Hepatocyte (in vitro differentiated cells): ENCODE results near the gene ZMYND12. TPM values are rescaled to one million over a fixed set of nuclear protein-coding genes. Genes with fewer than 3 reads are reported as not detected.

Experiments
- DNase-seq: peaks from one replicate; pipeline ENCODE4 v3.0.0-alpha.2; 2016; ENCODE audit warnings: low spot score
- H2AFZ ChIP-seq: fragments of 200-600 bp; sonication (generic); 2 replicates; pipeline ENCODE4 v1.6.0; 2016; ENCODE audit warnings: antibody characterized with exemption, mild to moderate bottlenecking
- H3K27ac ChIP-seq: fragments of 200-600 bp; sonication (generic); 2 replicates; pipeline ENCODE4 v1.5.1; 2016; ENCODE audit warnings: mild to moderate bottlenecking
- H3K27me3 ChIP-seq: fragments of 200-600 bp; sonication (generic); 2 replicates; pipeline ENCODE4 v1.6.1; 2016
- H3K36me3 ChIP-seq: fragments of 200-600 bp; sonication (generic); replicated peaks from 2 replicates; pipeline ENCODE4 v1.5.1; 2016; ENCODE audit warnings: low read depth; ENCODE audit not compliant: insufficient read depth
- H3K4me1 ChIP-seq: fragments of 200-600 bp; sonication (generic); 2 replicates; pipeline ENCODE4 v1.5.1; 2016; ENCODE audit warnings: mild to moderate bottlenecking, moderate library complexity; ENCODE audit not compliant: insufficient read depth
- H3K4me2 ChIP-seq: fragments of 200-600 bp; sonication (generic); 2 replicates; pipeline ENCODE4 v1.6.0; 2016
- H3K4me3 ChIP-seq: fragments of 200-600 bp; sonication (generic); 2 replicates; pipeline ENCODE4 v1.5.1; 2016; ENCODE audit warnings: mild to moderate bottlenecking
- H3K79me2 ChIP-seq: fragments of 200-600 bp; sonication (generic); 2 replicates; pipeline ENCODE4 v1.6.0; 2017; ENCODE audit warnings: mild to moderate bottlenecking
- H3K9me2 ChIP-seq: fragments of 200-600 bp; sonication (generic); replicated peaks from 2 replicates; pipeline ENCODE4 v1.6.0; 2017; ENCODE audit warnings: mild to moderate bottlenecking; ENCODE audit not compliant: insufficient read depth
- H3K9me3 ChIP-seq: fragments of 200-600 bp; sonication (generic); 2 replicates; pipeline ENCODE4 v1.5.1; 2016; ENCODE audit warnings: low read depth, mild to moderate bottlenecking
- H4K20me1 ChIP-seq: fragments of 200-600 bp; sonication (generic); 2 replicates; pipeline ENCODE4 v1.6.0; 2016; ENCODE audit warnings: mild to moderate bottlenecking; ENCODE audit not compliant: insufficient read depth, poor library complexity, severe bottlenecking
- EZH2 ChIP-seq: fragments of 200-600 bp; sonication (generic); IDR thresholded peaks from 2 replicates; pipeline ENCODE4 v1.6.1; 2016; ENCODE audit warnings: antibody characterized with exemption, mild to moderate bottlenecking, borderline replicate concordance
- EZH2phosphoT487 ChIP-seq: fragments of 200-600 bp; sonication (generic); IDR thresholded peaks from one replicate; pipeline ENCODE4 v1.6.1; 2018; ENCODE audit warnings: antibody characterized with exemption, mild to moderate bottlenecking, low read depth, moderate library complexity; ENCODE audit not compliant: unreplicated experiment, severe bottlenecking
- WGBS: methylation state at CpG from one replicate; pipeline ENCODE4 v1.1.6; 2016; ENCODE audit warnings: low lambda C conversion rate; ENCODE audit errors: missing lambda C conversion rate; 5-methylcytosine and 5-hydroxymethylcytosine counted together
- polyA plus RNA-seq: library from polyadenylated mRNA; unstranded; fragments of >200 nt; fragmentation: Nextera tagmentation; extraction: Ambion mirVana; gene quantifications from 2 replicates; pipeline ENCODE4 v1.2.1, GENCODE V29; 2016
- total RNA-seq: library from RNA; depleted of rRNA; stranded (reverse); fragments of >200 nt; gene quantifications from 2 replicates; pipeline ENCODE4 v1.2.3, GENCODE V29; 2014
- TF ChIP-seq, protein P1 (sequence below): fragments of 200-600 bp; sonication (generic); IDR thresholded peaks from 2 replicates; pipeline ENCODE4 v1.5.1; 2016; ENCODE audit warnings: antibody characterized with exemption, mild to moderate bottlenecking; ENCODE audit not compliant: poor library complexity

ZMYND12 gene
- total and polyA plus RNA-seq, 2 experiments from 2014 or later = 0.57 to 0.87 TPM

DNA sequence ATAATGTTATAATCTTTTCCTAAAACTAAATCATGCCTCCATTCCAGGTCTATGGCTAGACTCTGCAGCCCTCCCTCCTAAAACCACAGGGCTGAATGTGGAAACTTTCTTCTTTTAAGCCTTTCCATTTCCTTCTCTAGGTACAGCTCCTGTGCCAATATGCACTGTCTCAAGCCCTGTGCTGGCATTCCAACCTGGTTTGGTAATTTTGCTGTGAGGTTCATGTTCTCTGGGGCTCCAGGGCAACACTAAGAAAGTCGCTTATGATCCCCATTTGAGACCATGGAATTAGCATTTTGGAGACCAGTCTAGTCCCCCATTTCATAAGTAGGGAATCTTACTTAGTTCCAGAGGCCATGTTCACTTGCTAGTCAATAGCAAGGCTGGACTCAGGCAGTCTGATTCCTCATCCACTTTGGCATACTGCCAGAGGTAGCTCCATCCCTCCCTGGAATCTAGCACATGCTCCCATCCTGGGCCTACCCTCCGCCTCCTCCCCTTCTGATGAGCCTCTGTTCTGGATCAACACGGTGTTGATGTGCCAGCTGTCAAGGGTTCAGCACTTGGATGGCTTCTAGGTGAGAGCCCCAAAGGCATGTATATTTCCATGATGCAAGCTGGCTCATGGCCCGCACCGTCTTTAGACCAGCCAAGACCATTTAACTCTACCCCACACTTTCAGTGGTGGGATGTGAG is 36.5 kb downstream of the ZMYND12 start:
- Histone ChIP-seq H3K4me3 (no peak overlapping the region), H4K20me1 (no peaks in the 10 kb centered on the region), H3K9me3 (no peaks in the 10 kb centered on the region), H3K4me2 (no peak overlapping the region), H3K36me3 (no peaks in the 10 kb centered on the region), H3K27ac (peak overlapping the region; percentile 65), H3K79me2 (no peaks in the 10 kb centered on the region), H3K9me2 (no peaks in the 10 kb centered on the region), H2AFZ (no peak overlapping the region), H3K27me3 (no peaks in the 10 kb centered on the region), H3K4me1 (peaks cover 4% of the 10 kb centered on the region)
- TF ChIP-seq, protein P1, sequence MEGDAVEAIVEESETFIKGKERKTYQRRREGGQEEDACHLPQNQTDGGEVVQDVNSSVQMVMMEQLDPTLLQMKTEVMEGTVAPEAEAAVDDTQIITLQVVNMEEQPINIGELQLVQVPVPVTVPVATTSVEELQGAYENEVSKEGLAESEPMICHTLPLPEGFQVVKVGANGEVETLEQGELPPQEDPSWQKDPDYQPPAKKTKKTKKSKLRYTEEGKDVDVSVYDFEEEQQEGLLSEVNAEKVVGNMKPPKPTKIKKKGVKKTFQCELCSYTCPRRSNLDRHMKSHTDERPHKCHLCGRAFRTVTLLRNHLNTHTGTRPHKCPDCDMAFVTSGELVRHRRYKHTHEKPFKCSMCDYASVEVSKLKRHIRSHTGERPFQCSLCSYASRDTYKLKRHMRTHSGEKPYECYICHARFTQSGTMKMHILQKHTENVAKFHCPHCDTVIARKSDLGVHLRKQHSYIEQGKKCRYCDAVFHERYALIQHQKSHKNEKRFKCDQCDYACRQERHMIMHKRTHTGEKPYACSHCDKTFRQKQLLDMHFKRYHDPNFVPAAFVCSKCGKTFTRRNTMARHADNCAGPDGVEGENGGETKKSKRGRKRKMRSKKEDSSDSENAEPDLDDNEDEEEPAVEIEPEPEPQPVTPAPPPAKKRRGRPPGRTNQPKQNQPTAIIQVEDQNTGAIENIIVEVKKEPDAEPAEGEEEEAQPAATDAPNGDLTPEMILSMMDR = no peak
- no peak for TF ChIP-seq EZH2
- TF ChIP-seq EZH2phosphoT487 = no peak
- peak; percentile 64 for DNase-seq
- WGBS = 77% methylated on average over 5 of the region's 5 CpGs

DNA sequence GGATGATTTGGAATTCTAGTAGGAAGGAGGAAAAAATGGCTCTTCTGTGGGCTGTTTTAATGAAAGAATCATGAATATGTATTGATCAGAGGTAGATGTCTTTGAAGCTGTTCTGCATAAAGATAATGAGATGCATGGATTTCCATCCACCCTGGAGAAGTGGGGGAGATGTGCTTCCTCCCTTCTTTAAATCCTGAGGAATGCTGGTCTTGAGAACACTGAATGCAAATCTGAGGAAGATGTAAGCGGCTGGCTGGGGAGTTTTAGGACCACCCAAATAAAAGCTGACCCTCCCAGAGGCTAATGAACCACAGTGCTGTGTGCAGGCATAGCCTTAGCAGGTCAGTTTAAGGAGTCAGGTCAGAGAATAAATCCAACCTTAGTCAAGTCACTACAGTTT is 37.3 kb downstream of the ZMYND12 start:
- no peaks in the 10 kb centered on the region for H3K9me3 ChIP-seq
- H3K79me2 ChIP-seq = no peaks in the 10 kb centered on the region
- WGBS = 75% methylated on average over 1 of the region's 1 CpG
- H2AFZ ChIP-seq = no peak overlapping the region
- no peak for TF ChIP-seq EZH2phosphoT487
- TF ChIP-seq, protein P1 = no peak
- no peak for TF ChIP-seq EZH2
- no peak overlapping the region for H3K27ac ChIP-seq
- H3K9me2 ChIP-seq = no peaks in the 10 kb centered on the region
- H3K4me1 ChIP-seq = peaks cover 4% of the 10 kb centered on the region
- no peaks in the 10 kb centered on the region for H3K27me3 ChIP-seq
- H4K20me1 ChIP-seq = no peaks in the 10 kb centered on the region
- DNase-seq = no peak
- no peak overlapping the region for H3K4me3 ChIP-seq
- H3K4me2 ChIP-seq = no peak overlapping the region
- H3K36me3 ChIP-seq = no peaks in the 10 kb centered on the region

DNA sequence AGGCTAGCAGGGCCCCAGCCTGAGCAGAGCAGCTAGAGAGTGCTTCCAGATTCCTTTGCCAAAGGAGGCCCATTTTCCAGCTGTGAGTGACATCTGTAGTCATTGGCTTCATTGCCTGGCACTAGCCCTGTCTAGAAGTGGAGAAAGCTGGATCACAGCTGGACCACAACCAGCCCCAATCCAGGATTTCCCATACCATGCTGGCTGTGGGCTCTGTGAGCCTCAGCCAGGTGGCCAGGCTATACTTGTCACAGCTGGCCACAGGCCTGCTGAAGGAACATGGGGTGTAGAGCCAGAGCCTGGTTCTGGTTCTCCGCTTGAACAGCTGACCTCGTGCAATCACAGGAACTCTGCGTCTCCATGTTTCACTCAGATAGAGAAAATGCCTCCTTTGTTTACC is 38.7 kb downstream of the ZMYND12 start:
- no peaks in the 10 kb centered on the region for H3K9me3 ChIP-seq
- H3K4me1 ChIP-seq = peaks cover 4% of the 10 kb centered on the region
- H3K27me3 ChIP-seq = no peaks in the 10 kb centered on the region
- no peak overlapping the region for H2AFZ ChIP-seq
- no peaks in the 10 kb centered on the region for H3K36me3 ChIP-seq
- 68% methylated on average over 3 of the region's 3 CpGs for WGBS
- no peak overlapping the region for H3K4me2 ChIP-seq
- no peaks in the 10 kb centered on the region for H3K9me2 ChIP-seq
- H3K4me3 ChIP-seq = no peak overlapping the region
- TF ChIP-seq, protein P1 = no peak
- no peak for TF ChIP-seq EZH2
- TF ChIP-seq EZH2phosphoT487 = no peak
- H3K27ac ChIP-seq = no peak overlapping the region
- DNase-seq = no peak
- H3K79me2 ChIP-seq = no peaks in the 10 kb centered on the region
- no peaks in the 10 kb centered on the region for H4K20me1 ChIP-seq
